Mucosa of stomach (tissue), 1 donor: Measurements from ENCODE around the gene DENND1A.

ENCODE experiments used
- H3K27me3 ChIP-seq: one replicate; pipeline ENCODE4 v1.7.0; 2013; ENCODE audit warnings: mild to moderate bottlenecking, low read length; ENCODE audit not compliant: control insufficient read depth, insufficient read depth
- H3K36me3 ChIP-seq: one replicate; pipeline ENCODE4 v1.7.0; 2013; ENCODE audit warnings: low read length; ENCODE audit not compliant: control insufficient read depth, insufficient read depth
- H3K4me1 ChIP-seq: one replicate; pipeline ENCODE4 v1.7.0; 2013; ENCODE audit warnings: mild to moderate bottlenecking, low read length; ENCODE audit not compliant: control insufficient read depth, insufficient read depth
- H3K4me3 ChIP-seq: one replicate; pipeline ENCODE4 v1.7.0; 2013; ENCODE audit warnings: low read length
- H3K9ac ChIP-seq: one replicate; pipeline ENCODE4 v1.7.0; 2013; ENCODE audit warnings: mild to moderate bottlenecking, low read length, moderate library complexity
- H3K9me3 ChIP-seq: one replicate; pipeline ENCODE4 v1.7.0; 2013; ENCODE audit warnings: mild to moderate bottlenecking, low read length, moderate library complexity; ENCODE audit not compliant: control insufficient read depth
- donor health status: Pancreatic carcinoma.

DENND1A gene

GRCh38 chr9:123843703-123844102 is 86.2 kb downstream of the DENND1A start:
- H3K4me3 ChIP-seq = no peak overlapping the region
- no peak overlapping the region for H3K9ac ChIP-seq
- H3K9me3 ChIP-seq = no peaks in the 10 kb centered on the region
- no peaks in the 10 kb centered on the region for H3K27me3 ChIP-seq
- no peaks in the 10 kb centered on the region for H3K4me1 ChIP-seq
- no peaks in the 10 kb centered on the region for H3K36me3 ChIP-seq

GRCh38 chr9:123835821-123836220 is 94.1 kb downstream of the DENND1A start:
- H3K9me3 ChIP-seq = no peaks in the 10 kb centered on the region
- H3K4me3 ChIP-seq = no peak overlapping the region
- no peaks in the 10 kb centered on the region for H3K4me1 ChIP-seq

GRCh38 chr9:123834889-123835562 is 94.9 kb downstream of the DENND1A start:
- Histone ChIP-seq H3K4me3 (no peak overlapping the region), H3K9ac (no peak overlapping the region), H3K27me3 (no peaks in the 10 kb centered on the region), H3K4me1 (no peaks in the 10 kb centered on the region), H3K36me3 (no peaks in the 10 kb centered on the region), H3K9me3 (no peaks in the 10 kb centered on the region)

More at GRCh38 chr9:123835821-123836220, 94.1 kb downstream of the DENND1A start:
- no peak overlapping the region for H3K9ac ChIP-seq
- H3K36me3 ChIP-seq = no peaks in the 10 kb centered on the region
- no peaks in the 10 kb centered on the region for H3K27me3 ChIP-seq

- Histone ChIP-seq H3K4me3 (no peak overlapping the region), H3K9ac (no peak overlapping the region), H3K9me3 (no peaks in the 10 kb centered on the region), H3K4me1 (no peaks in the 10 kb centered on the region), H3K36me3 (no peaks in the 10 kb centered on the region), H3K27me3 (no peaks in the 10 kb centered on the region)
Observed at GRCh38 chr9:123834218-123834888, 95.6 kb downstream of the DENND1A start.

GRCh38 chr9:123832858-123833650 is 96.9 kb downstream of the DENND1A start:
- Histone ChIP-seq H3K9ac (no peak overlapping the region), H3K27me3 (no peaks in the 10 kb centered on the region), H3K36me3 (no peaks in the 10 kb centered on the region), H3K4me3 (no peak overlapping the region), H3K4me1 (no peaks in the 10 kb centered on the region), H3K9me3 (peaks cover 3% of the 10 kb centered on the region)

GRCh38 chr9:123832176-123832575 is 97.8 kb downstream of the DENND1A start:
- no peaks in the 10 kb centered on the region for H3K27me3 ChIP-seq
- H3K9me3 ChIP-seq = peaks cover 3% of the 10 kb centered on the region
- H3K4me3 ChIP-seq = no peak overlapping the region
- H3K4me1 ChIP-seq = no peaks in the 10 kb centered on the region
- no peaks in the 10 kb centered on the region for H3K36me3 ChIP-seq
- H3K9ac ChIP-seq = no peak overlapping the region

GRCh38 chr9:123828449-123828848 is 101.5 kb downstream of the DENND1A start:
- Histone ChIP-seq H3K9me3 (peaks cover 3% of the 10 kb centered on the region), H3K4me3 (no peak overlapping the region), H3K4me1 (no peaks in the 10 kb centered on the region), H3K36me3 (no peaks in the 10 kb centered on the region), H3K9ac (no peak overlapping the region), H3K27me3 (no peaks in the 10 kb centered on the region)

- Histone ChIP-seq H3K27me3 (no peaks in the 10 kb centered on the region), H3K4me1 (no peaks in the 10 kb centered on the region), H3K9ac (no peak overlapping the region), H3K4me3 (no peak overlapping the region), H3K9me3 (peaks cover 3% of the 10 kb centered on the region), H3K36me3 (no peaks in the 10 kb centered on the region)
Observed at GRCh38 chr9:123825342-123826060, 104.4 kb downstream of the DENND1A start.

GRCh38 chr9:123823194-123823947 is 106.6 kb downstream of the DENND1A start:
- Histone ChIP-seq H3K9ac (no peak overlapping the region), H3K4me1 (no peaks in the 10 kb centered on the region), H3K4me3 (no peak overlapping the region), H3K9me3 (no peaks in the 10 kb centered on the region), H3K36me3 (no peaks in the 10 kb centered on the region), H3K27me3 (no peaks in the 10 kb centered on the region)

GRCh38 chr9:123821619-123822018 is 108.3 kb downstream of the DENND1A start:
- Histone ChIP-seq H3K9ac (no peak overlapping the region), H3K27me3 (no peaks in the 10 kb centered on the region), H3K36me3 (no peaks in the 10 kb centered on the region), H3K4me3 (no peak overlapping the region), H3K4me1 (no peaks in the 10 kb centered on the region), H3K9me3 (no peaks in the 10 kb centered on the region)

GRCh38 chr9:123820139-123820538 is 109.8 kb downstream of the DENND1A start:
- H3K27me3 ChIP-seq = no peaks in the 10 kb centered on the region
- no peak overlapping the region for H3K9ac ChIP-seq
- H3K4me3 ChIP-seq = no peak overlapping the region
- H3K36me3 ChIP-seq = no peaks in the 10 kb centered on the region
- H3K9me3 ChIP-seq = no peaks in the 10 kb centered on the region
- H3K4me1 ChIP-seq = no peaks in the 10 kb centered on the region
